Kasumi-1 (cell line): ENCODE results near the gene ADAMTS2.

Experiments used
- DNase-seq, 2 experiments: peaks; one replicate each; lab custom pipeline; 2025; lab: John Stamatoyannopoulos, UW

ADAMTS2 gene

GRCh38 chr5:179345433-179346321 lies at the start of gene ADAMTS2:
Gene ADAMTS2, minus strand, starts transcription at chr5:179345461. Its CDS starts 133 bp downstream, at chr5:179345328.
- peak; percentile 14 to 26 for DNase-seq

GRCh38 chr5:179393078-179393477 lies 47.8 kb upstream of the ADAMTS2 start:
- DNase-seq = no peak

- no peak for DNase-seq
Observed at GRCh38 chr5:179387151-179388110, 42.2 kb upstream of the ADAMTS2 start.

DNA sequence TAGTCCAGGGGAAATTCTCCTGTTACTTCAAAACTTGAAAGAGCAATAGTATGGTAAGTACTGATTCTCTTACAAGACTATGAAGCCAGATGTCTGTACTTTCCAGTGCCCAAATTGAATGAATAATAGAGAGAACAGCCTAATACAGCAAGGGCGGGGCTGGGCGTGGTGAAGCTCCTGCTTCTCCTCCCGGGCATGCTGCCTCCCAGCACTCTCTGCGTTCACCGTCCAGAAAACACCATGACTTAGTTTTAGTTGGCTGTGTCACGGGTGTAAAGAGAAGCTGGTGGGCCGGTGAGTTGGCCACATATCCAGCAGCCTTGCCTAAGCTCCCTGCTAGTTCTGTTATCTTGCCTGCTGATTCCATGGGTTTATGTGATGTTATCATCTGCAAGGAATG lies 40.7 kb upstream of the ADAMTS2 start:
- DNase-seq = no peak

GRCh38 chr5:179382486-179382885 lies 37.2 kb upstream of the ADAMTS2 start:
- no peak for DNase-seq

- no peak for DNase-seq
Observed at GRCh38 chr5:179381691-179382090, 36.4 kb upstream of the ADAMTS2 start.

- DNase-seq = no peak
Observed at GRCh38 chr5:179380211-179381035, 35.2 kb upstream of the ADAMTS2 start.

DNA sequence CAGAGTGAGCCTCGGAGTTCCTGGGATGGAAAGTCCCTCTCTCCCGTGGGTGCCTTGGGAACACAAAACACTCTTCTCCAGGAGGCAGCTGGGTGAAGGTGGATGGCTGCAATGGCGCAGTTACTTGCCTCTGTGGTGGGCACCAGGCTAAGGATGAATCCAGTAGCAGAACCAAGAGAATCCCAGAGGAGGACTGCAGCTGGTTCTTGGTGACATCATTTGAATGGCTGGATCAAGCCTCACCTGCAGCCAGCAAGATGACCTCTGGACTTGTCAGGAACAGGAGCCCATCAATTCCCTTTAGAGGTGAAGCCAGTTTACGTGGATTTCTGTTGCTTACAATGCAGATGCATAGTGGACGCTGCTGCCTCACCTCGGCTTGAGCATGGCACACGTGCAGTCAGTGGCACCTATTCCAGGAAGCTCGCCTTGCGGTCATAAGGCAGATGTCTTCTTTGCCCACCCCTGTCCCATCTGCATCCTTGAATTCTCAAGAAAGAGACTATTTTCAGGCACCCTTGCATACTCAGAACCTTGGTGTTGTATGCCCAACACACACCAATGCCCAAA lies 34.1 kb upstream of the ADAMTS2 start:
- DNase-seq = no peak

GRCh38 chr5:179378441-179379271 lies 33.4 kb upstream of the ADAMTS2 start:
- no peak for DNase-seq

GRCh38 chr5:179378116-179378440 lies 32.8 kb upstream of the ADAMTS2 start:
- no peak for DNase-seq

DNA sequence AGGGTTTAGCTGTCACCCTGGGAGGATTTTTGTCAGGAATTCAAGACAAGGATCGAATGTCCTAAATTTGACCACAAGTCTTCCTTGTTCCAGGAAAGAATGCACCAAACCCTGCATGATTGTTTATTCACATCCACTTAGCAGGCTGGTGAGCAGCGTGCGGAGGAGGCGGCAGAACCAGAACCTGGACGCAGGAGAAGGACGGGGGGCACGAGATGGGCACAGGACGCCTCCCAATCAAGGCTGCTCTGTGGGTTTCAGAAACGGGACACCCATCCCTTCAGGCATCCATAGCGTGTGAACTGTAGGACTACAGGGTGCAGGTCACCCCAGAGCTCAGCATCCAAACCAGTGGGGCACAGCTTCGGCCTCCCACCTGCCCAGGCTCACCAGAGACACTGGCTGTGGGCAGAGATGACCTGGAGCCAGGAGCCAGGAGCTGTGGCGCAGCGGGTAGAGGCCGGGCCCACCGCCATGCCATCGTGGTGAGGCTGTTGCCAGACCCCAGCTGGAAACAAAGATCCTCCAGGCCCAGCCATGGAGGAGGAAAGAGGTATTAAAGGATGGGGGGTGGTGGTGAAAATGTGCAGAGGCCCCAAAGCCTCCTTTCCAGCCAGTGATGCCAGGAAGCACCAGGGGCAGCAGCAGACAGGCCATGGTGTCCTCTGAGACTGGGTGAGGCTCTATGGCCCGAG lies 32.3 kb upstream of the ADAMTS2 start:
- DNase-seq = no peak

DNA sequence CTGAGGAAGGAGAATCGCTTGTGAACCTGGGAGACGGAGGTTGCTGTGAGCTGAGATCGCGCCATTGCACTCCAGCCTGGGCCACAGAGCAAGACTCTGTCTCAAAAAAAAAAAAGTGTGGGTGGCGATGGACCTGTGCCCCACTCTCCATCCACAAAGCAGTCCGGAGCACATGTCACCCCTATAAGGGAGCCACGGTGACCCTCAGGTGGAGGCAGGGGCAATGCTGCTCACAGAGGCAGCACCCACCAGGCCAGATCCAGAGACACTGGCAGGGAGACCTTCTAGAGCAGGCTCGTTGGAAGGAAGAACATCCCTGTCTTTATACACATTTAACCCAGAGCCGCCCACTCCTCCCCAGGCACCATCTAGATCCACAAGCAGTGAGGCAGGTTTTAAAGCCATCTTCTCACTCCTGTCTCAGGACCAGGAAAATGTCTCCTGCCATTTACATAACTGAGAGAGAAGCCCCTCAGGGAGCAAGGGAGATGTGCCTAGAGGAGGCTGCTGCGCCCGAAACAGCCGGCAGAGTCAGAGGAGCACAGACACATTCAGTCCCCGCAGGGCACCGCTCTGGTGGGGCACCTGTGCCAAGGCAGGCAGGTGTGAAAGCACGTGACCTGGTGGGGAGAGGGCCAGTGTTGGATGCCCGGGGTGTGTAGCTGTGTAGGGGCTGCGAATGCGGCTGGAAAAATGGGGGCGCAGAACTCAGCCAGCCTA lies 31.6 kb upstream of the ADAMTS2 start:
- no peak for DNase-seq

DNA sequence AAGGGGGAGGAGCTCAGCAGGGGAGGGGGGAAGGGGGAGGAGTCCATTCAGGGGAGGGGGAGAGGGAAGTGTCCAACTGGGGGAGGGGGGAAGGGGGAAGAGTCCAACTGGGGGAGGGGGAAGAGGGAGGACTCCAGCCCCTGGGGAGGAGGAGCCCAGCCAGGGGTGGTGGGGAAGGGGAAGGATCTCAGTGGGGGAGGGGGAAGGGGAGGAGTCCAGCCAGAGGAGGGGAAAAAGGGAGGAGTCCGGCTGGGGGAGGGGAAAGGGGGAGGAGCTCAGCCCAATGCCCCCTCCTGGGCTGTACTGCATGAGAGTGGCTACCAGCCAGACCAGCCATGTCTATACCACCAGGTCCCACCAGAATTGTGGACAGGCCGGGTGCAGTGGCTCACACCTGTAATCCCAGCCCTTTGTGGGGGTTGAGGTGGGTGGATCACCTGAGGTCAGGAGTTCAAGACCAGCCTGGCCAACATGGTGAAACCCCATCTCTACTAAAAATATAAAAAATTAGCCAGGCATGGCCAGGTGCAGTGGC lies 30.6 kb upstream of the ADAMTS2 start:
- no peak for DNase-seq

DNA sequence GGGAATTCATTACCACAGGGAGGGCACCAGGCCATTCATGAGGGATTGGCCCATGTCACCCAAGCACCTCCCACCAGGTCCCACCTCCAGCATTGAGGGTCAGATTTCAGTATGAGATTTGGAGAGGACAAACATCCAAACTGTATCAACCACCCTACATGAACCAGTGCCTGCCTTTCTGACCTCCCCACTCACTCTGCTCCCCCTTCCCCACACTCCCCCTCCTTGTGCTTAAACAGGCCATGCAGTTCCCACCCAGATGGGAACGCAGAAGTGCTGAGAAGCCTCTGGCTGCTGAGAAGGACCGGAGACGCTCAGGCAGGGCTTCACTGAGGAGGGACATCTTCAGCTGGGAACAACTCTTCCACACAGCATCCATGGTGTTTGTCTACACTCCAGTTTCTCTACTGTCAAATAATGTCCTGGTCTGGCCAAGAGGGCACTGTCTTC lies 30.0 kb upstream of the ADAMTS2 start:
- DNase-seq = no peak

DNA sequence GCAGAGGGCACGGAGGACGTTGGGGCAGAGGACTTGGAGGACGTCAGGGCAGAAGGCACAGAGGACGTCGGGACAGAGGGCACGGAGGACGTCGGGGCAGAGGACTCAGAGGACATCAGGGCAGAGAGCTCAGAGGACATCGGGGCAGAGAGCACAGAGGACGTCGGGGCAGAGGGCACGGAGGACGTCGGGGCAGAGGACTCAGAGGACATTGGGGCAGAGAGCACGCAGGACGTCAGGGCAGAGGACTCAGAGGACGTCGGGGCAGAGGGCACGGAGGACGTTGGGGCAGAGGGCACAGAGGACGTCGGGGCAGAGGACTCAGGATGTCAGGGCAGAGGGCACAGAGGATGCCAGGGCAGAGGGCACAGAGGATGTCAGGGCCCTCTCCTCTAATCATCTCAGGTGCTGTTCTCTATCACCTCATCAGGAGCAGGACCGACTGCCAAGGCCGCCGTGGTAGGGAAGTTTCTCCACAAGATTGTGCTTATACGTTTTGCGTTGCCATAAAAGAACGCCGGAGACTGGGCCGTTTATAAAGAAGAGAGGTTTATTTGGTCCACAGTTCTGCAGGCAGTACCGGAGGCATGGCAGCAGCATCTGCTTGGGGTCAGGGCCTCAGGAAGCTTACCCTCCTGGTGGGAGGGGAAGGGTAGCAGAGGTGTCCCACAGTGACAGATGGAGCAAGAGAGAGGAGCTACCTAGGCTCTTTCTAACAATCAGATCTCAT lies 29.4 kb upstream of the ADAMTS2 start:
- no peak for DNase-seq

DNA sequence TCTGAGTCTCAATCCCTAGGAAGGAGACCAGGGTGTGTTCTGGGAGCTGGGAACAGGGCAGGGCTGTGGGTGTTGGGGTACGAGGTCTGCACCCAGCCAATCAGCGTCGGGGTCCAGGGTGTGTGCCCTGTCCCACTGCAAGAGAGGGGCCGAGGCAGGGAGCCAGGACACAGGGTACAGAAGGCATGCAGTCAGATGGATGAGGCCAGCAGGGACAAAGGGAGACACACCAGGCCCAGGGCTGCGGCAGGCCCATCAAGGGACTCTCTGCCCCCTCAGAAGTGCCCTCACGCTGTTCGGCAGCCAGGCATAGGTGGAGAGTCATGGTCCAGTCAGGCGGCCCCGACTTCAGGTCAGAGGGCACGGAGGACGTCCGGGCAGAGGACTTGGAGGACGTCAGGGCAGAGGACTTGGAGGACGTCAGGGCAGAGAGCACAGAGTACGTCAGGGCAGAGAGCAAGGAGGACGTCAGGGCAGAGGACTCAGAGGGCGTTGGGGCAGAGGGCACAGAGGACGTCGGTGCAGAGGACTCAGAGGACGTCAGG lies 28.8 kb upstream of the ADAMTS2 start:
- no peak for DNase-seq

DNA sequence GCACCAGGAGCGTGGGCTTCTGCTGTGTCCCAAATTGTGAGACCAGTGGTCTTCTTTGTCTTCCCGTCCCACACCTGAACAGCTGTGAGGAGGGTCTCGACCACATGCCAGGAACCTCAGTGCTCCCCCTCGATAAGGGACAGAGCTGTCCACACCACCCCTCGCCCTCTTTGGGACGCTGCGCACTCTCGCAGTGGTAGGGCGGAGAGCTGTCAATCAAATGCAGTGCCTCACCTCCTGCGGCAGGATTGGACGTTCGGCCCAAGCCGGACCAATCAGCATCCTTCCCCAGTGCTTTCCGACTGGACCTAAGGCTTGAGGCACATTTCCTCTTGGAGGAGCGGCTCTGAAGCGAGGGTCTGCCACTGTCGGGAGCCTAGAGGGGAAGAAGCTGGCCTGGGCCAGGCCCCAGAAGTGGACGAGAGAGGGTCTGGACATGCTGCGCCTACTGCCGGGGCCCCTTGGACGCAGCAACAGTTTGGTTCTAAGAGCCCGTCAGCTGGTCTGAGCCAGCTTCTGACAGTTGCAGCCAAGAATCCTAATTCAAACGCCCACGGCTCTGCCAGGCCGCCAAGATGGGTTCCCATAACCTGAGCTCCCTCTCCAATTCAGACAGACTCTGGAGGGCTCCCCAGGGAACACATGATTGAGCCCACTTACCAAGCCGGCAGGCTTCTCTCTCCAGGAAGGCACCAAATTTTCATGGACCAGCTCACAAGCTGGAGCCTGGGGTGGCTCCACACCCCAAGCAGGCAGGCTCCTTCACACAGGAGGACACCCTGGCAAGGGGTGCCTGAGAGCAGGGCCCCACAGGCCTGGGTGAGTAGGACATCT lies 28.1 kb upstream of the ADAMTS2 start:
- no peak for DNase-seq
